Measurements from ENCODE around the gene FIGNL2. TPM values are rescaled to one million over a fixed set of nuclear protein-coding genes. Genes with fewer than 3 reads are reported as not detected.

Gene FIGNL2
- total and polyA plus RNA-seq, 9 of the 15 experiments (the other 6 are each of a cell fraction or from before 2014, with no cell fraction given) = 0.01 TPM; not detected in 8

GRCh38 chr12:51884676-51885229 lies 36.2 kb upstream of the FIGNL2 start:
- WGBS (ENCODE audit: insufficient coverage, low coverage, missing lambda C conversion rate) = 40% methylated on average over 11 of the region's 11 CpGs
- peak overlapping the region; percentile 59; the same call in 1 of the 2 replicates for H3K4me2 ChIP-seq (ENCODE audit: insufficient read depth, low read length)
- ChIA-PET CTCF (ENCODE audit: low intra/inter-chr PET ratio) (no interaction called here), POLR2A (interaction anchor here (1.3 kb wide), 1 partner anchor 10 kb away, joined by 3 read pairs; no protein-coding TSS in a partner anchor)
- ATAC-seq = peak; percentile 44
- H3K9ac ChIP-seq (ENCODE audit: insufficient read depth in 1 of 2, low read depth in 2 of 2, low read length in 2 of 2) = 0 out of 4 replicates have a peak overlapping the region, but pooled peaks of 1 of the 2 experiments have one; percentile 28
- intact Hi-C loops (cut with micrococcal nuclease) = no loop called here
- no peaks in the 10 kb centered on the region for H3K36me3 ChIP-seq (ENCODE audit: control insufficient read depth, insufficient read depth, low read length)
- in situ Hi-C loops (cut with MboI) = no loop called here
- BruUV-seq (replicated peaks) = no TSS peak
- no peak overlapping the region for H3K4me3 ChIP-seq
- H3K27me3 ChIP-seq (ENCODE audit: control insufficient read depth in 2 of 2, insufficient read depth in 2 of 2, low read length in 2 of 2) = no peaks in the 10 kb centered on the region
- peak; percentile 88 for FAIRE-seq
- peaks cover 26 to 30% of the 10 kb centered on the region in 2 experiments for H3K4me1 ChIP-seq (replicated peaks in 1 of 2; ENCODE audit: control insufficient read depth in 2 of 2, insufficient read depth in 2 of 2, low read length in 2 of 2)
- no peaks in the 10 kb centered on the region for H3K9me1 ChIP-seq (ENCODE audit: control insufficient read depth, insufficient read depth, low read length)
- H2AFZ ChIP-seq (ENCODE audit: low read depth, low read length) = peak overlapping the region; percentile 77
- peak; percentile 60 to 79 (median 62) for DNase-seq (ENCODE audit: extremely low read depth in 1 of 4, low spot score in 3 of 4)
- no peaks in the 10 kb centered on the region for H4K20me1 ChIP-seq (replicated peaks; ENCODE audit: control insufficient read depth, insufficient read depth, low read length)
- no peaks in the 10 kb centered on the region for H3K79me2 ChIP-seq (ENCODE audit: control insufficient read depth, insufficient read depth, low read length)
- H3K27ac ChIP-seq (ENCODE audit: extremely low read depth, low read depth, low read length) = peak overlapping the region; percentile 73
- H3K9me3 ChIP-seq (replicated peaks; ENCODE audit: control insufficient read depth, insufficient read depth, low read depth, low read length) = 0 out of 2 replicates have a peak, but pooled peaks cover 2% of the 10 kb centered on the region
- TF ChIP-seq PTBP1 (IDR thresholded peaks at IDR 0.05; ENCODE audit: low read depth, low read length) (no peak), ZNF224 (CRISPR knock-in tag; IDR thresholded peaks at IDR 0.05) (no peak), EHMT2 (IDR thresholded peaks at IDR 0.05) (no peak), E2F3 (CRISPR knock-in tag; IDR thresholded peaks at IDR 0.05) (peak; percentile 82), RCOR1 (IDR thresholded peaks at IDR 0.05; ENCODE audit: borderline replicate concordance in 1 of 2, low read depth in 2 of 2, low read length in 2 of 2) (peak in 1 of 2 experiments; percentile 91; a peak in 2 of 4 replicates), CTCF (IDR thresholded peaks at IDR 0.05 in 2 of 3, conservative IDR thresholded peaks at IDR 0.05 in 1 of 3; ENCODE audit: insufficient read depth in 2 of 3, low read depth in 1 of 3, low read length in 3 of 3) (no peak), HIVEP1 (CRISPR knock-in tag; IDR thresholded peaks at IDR 0.05) (0 out of 2 replicates have a peak, but pooled peaks have one; percentile 74), LCOR (CRISPR knock-in tag; IDR thresholded peaks at IDR 0.05) (peak; percentile 41; the same call in 1 of the 2 replicates), MED1 (CRISPR knock-in tag; IDR thresholded peaks at IDR 0.05; ENCODE audit: borderline replicate concordance) (no peak), ARID1B (IDR thresholded peaks at IDR 0.05) (peak; percentile 99), ZNF174 (CRISPR knock-in tag; IDR thresholded peaks at IDR 0.05) (no peak), HNRNPUL1 (IDR thresholded peaks at IDR 0.05; ENCODE audit: low read length) (no peak), RBFOX2 (IDR thresholded peaks at IDR 0.05; ENCODE audit: low read depth, low read length) (no peak), SNAPC5 (CRISPR knock-in tag; IDR thresholded peaks at IDR 0.05) (no peak), TFAP4 (CRISPR knock-in tag; IDR thresholded peaks at IDR 0.05; ENCODE audit: borderline replicate concordance) (peak; percentile 97), NELFE (IDR thresholded peaks at IDR 0.05; ENCODE audit: insufficient read depth, insufficient read length) (no peak), ESRRB (CRISPR knock-in tag; IDR thresholded peaks at IDR 0.05; ENCODE audit: borderline replicate concordance) (no peak), EP400 (IDR thresholded peaks at IDR 0.05) (peak; percentile 85), ZNF584 (CRISPR knock-in tag; IDR thresholded peaks at IDR 0.05; ENCODE audit: low read depth) (peak; percentile 64; the same call in 1 of the 2 replicates), NR1H2 (CRISPR knock-in tag; IDR thresholded peaks at IDR 0.05) (no peak), SREBF2 (CRISPR knock-in tag; IDR thresholded peaks at IDR 0.05) (no peak), ATF1 (CRISPR knock-in tag; IDR thresholded peaks at IDR 0.05) (no peak), ATF1 (tag; IDR thresholded peaks at IDR 0.05) (peak; percentile 27; the same call in 1 of the 2 replicates)

Data from K562 (cell line).